Panc1 (cell line): Measurements from ENCODE around the gene HES6. TPM values are rescaled to one million over a fixed set of nuclear protein-coding genes. Genes with fewer than 3 reads are reported as not detected.

Experiments used
- ATAC-seq: fragments of 200-7000 bp; cut with Tn5 transposase; 2 replicates; pipeline ENCODE4 v1.9.1; 2020; ENCODE audit warnings: mild to moderate bottlenecking, moderate library complexity
- BruUV-seq: library from RNA; stranded (reverse); fragments of 400-500 nt; replicated peaks from 2 replicates; lab custom pipeline; 2021; lab: Mats Ljungman, UMichigan
- CTCF ChIA-PET: fragments of 300-600 bp; sonication (Branson Sonifier 250); formaldehyde crosslinking; loops from one replicate; lab custom pipeline; 2022; ENCODE audit warnings: antibody characterized with exemption; lab: Charles Lee
- POLR2A ChIA-PET: fragments of 300-600 bp; sonication (Branson Sonifier 250); formaldehyde crosslinking; loops from one replicate; lab custom pipeline; 2022; ENCODE audit warnings: antibody characterized with exemption; lab: Charles Lee
- DNase-seq: peaks from one replicate; pipeline ENCODE4 v3.0.0-alpha.2; 2010; ENCODE audit warnings: low read depth, low spot score
- H3K27ac ChIP-seq: 2 replicates; pipeline ENCODE4 v1.5.1; 2011; ENCODE audit warnings: mild to moderate bottlenecking, low read length, inconsistent platforms
- H3K27me3 ChIP-seq: fragments of 200-500 bp; sonication (Bioruptor generic); 2 replicates; pipeline ENCODE4 v1.6.0; 2014; ENCODE audit warnings: low read length, inconsistent platforms; ENCODE audit not compliant: control insufficient read depth, insufficient read depth
- H3K36me3 ChIP-seq: fragments of 200-500 bp; sonication (Bioruptor generic); 2 replicates; pipeline ENCODE4 v1.5.1; 2014; ENCODE audit warnings: inconsistent platforms, mild to moderate bottlenecking, low read length, moderate library complexity; ENCODE audit not compliant: control insufficient read depth, insufficient read depth
- H3K4me1 ChIP-seq: 2 replicates; pipeline ENCODE4 v1.5.1; 2011; ENCODE audit warnings: inconsistent platforms, mild to moderate bottlenecking, low read length, moderate library complexity; ENCODE audit not compliant: control insufficient read depth, insufficient read depth
- H3K4me3 ChIP-seq, 2 experiments: 2 replicates each; pipeline ENCODE4 v1.5.1; 2011 to 2012; ENCODE audit warnings: low read depth in 2 of 2, low read length in 2 of 2, mild to moderate bottlenecking in 2 of 2, inconsistent platforms in 1 of 2, moderate library complexity in 1 of 2
- H3K9me3 ChIP-seq: fragments of 200-500 bp; sonication (Bioruptor generic); 2 replicates; pipeline ENCODE4 v1.5.1; 2014; ENCODE audit warnings: low read depth, mild to moderate bottlenecking, inconsistent platforms, low read length, moderate library complexity; ENCODE audit not compliant: control insufficient read depth, insufficient read depth
- CTCF ChIP-seq: fragments of 450-650 bp; IDR thresholded peaks from 2 replicates; pipeline ENCODE4 v1.5.1; 2017; ENCODE audit warnings: mild to moderate bottlenecking
- POLR2AphosphoS5 ChIP-seq: IDR thresholded peaks from 2 replicates; pipeline ENCODE4 v1.6.1; 2012; ENCODE audit warnings: mild to moderate bottlenecking, low read depth, low read length, moderate library complexity
- REST ChIP-seq, 2 experiments: IDR thresholded peaks; 2 replicates each; pipeline ENCODE4 v1.6.1; 2011 to 2012; ENCODE audit warnings: low read depth in 2 of 2, control low read depth in 1 of 2, low read length in 1 of 2, mild to moderate bottlenecking in 1 of 2, moderate library complexity in 1 of 2; ENCODE audit not compliant: insufficient read depth in 1 of 2
- SIN3A ChIP-seq: IDR thresholded peaks from 2 replicates; pipeline ENCODE4 v1.6.1; 2012; ENCODE audit warnings: low read depth, mild to moderate bottlenecking, low read length, moderate library complexity, borderline replicate concordance; ENCODE audit not compliant: insufficient read depth
- TCF7L2 ChIP-seq: IDR thresholded peaks from 2 replicates; pipeline ENCODE4 v1.6.1; 2011; ENCODE audit warnings: mild to moderate bottlenecking, low read depth, low read length, inconsistent platforms
- in situ Hi-C: cut with HindIII; loops from 2 replicates; pipeline ENCODE4 v1.10.0; 2016; ENCODE audit warnings: low sequenced_read_pairs, low pct_unique_long_range_greater_than_20kb
- intact Hi-C: fragments of 100-400 bp; cut with micrococcal nuclease; formaldehyde crosslinking; loops from one replicate; pipeline ENCODE4 v1.10.0; 2022; ENCODE audit not compliant: unreplicated experiment
- total RNA-seq: library from RNA; stranded (reverse); gene quantifications from one replicate; pipeline ENCODE4 v1.2.1, GENCODE V29; 2021; ENCODE audit not compliant: unreplicated experiment

HES6 gene
- total RNA-seq, 1 experiment from 2014 or later: 42.0 TPM

- no peak overlapping the region for H3K27ac ChIP-seq
- no peak for ATAC-seq
- no peaks in the 10 kb centered on the region for H3K27me3 ChIP-seq
- intact Hi-C loops (no loop called here), in situ Hi-C loops (no loop called here)
- no peak overlapping the region for H3K4me3 ChIP-seq
- BruUV-seq: no TSS peak
- no peak for DNase-seq
- no peaks in the 10 kb centered on the region for H3K36me3 ChIP-seq
- H3K9me3 ChIP-seq: no peaks in the 10 kb centered on the region
- H3K4me1 ChIP-seq: 0 out of 2 replicates have a peak, but pooled peaks cover 4% of the 10 kb centered on the region
- no peak for TF ChIP-seq CTCF
- no peak for TF ChIP-seq TCF7L2
- TF ChIP-seq POLR2AphosphoS5: no peak
- ChIA-PET CTCF (no interaction called here), POLR2A (no interaction called here)
Measured at GRCh38 chr2:238225121-238225520, 14.7 kb downstream of the HES6 start.

GRCh38 chr2:238224356-238225035, 15.3 kb downstream of the HES6 start:
- 0 out of 2 replicates have a peak, but pooled peaks cover 4% of the 10 kb centered on the region for H3K4me1 ChIP-seq
- H3K27ac ChIP-seq: no peak overlapping the region
- H3K36me3 ChIP-seq: no peaks in the 10 kb centered on the region
- in situ Hi-C loops (no loop called here), intact Hi-C loops (no loop called here)
- no peak for ATAC-seq
- BruUV-seq: no TSS peak
- H3K9me3 ChIP-seq: no peaks in the 10 kb centered on the region
- no peak overlapping the region for H3K4me3 ChIP-seq
- H3K27me3 ChIP-seq: no peaks in the 10 kb centered on the region
- ChIA-PET CTCF (no interaction called here), POLR2A (no interaction called here)
- no peak for DNase-seq
- TF ChIP-seq TCF7L2: no peak
- no peak for TF ChIP-seq CTCF
- no peak for TF ChIP-seq REST (IDR thresholded peaks at IDR 0.05; ENCODE audit: insufficient read depth in 1 of 2, low read depth in 2 of 2, low read length in 1 of 2)
- TF ChIP-seq POLR2AphosphoS5: no peak
- no peak for TF ChIP-seq SIN3A
